ENCODE measurements around the gene TMEM95. TPM values are rescaled to one million over a fixed set of nuclear protein-coding genes. Genes with fewer than 3 reads are reported as not detected.
A peak's percentile ranks its signal among the peaks of the same experiment; 100 is the strongest.

The TMEM95 gene
- total and polyA plus RNA-seq, 2 donors from 2014 or later, result not detected

DNA sequence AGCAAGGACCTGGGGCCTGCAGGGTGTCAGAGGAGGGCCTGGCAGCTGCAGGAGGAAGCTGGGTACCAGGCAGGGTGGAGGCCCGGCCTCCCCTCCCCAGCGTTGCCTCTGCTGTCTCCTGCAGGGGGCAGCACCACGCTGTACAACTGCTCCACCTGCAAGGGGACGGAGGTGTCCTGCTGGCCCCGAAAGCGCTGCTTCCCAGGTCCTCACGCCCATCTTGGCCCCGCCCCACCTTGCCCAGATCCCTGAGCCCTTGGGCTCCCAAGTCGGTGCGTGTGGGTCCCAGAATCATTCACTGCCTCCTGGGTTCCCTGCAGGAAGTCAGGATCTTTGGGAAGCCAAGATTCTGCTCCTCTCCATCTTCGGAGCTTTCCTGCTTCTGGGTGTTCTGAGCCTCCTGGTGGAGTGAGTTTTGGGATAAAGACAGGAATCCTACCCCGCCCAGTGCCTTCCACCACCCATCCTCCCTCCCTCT, 1.2 kb downstream of the TMEM95 start:
- H3K27ac ChIP-seq (ENCODE audit: low read depth in 2 of 2, low read length in 2 of 2), result no peak overlapping the region
- intact Hi-C loops (cut with DNase I), result no loop called here
- H3K4me1 ChIP-seq (ENCODE audit: control insufficient read depth in 2 of 3, insufficient read depth in 2 of 3, low read depth in 1 of 3, low read length in 3 of 3), result peaks cover 0 to 18% (median 9%) of the 10 kb centered on the region in 3 donors
- no peaks in the 10 kb centered on the region for H3K27me3 ChIP-seq (ENCODE audit: control insufficient read depth, insufficient read depth, low read length)
- no peaks in the 10 kb centered on the region for H3K36me3 ChIP-seq (ENCODE audit: control insufficient read depth in 2 of 3, insufficient read depth in 3 of 3, low read length in 3 of 3)
- peak overlapping the region in 1 of 3 donors; percentile 9 for H3K9ac ChIP-seq (ENCODE audit: low read length in 3 of 3)
- no peaks in the 10 kb centered on the region for H3K9me3 ChIP-seq (ENCODE audit: control insufficient read depth in 2 of 3, insufficient read depth in 1 of 3, low read length in 3 of 3)
- DNase-seq (peak; percentile 75 to 91 (median 88)), FAIRE-seq (no peak)
- TF ChIP-seq CTCF (IDR thresholded peaks at IDR 0.05; ENCODE audit: borderline replicate concordance, extremely low read depth, insufficient read depth), result peak; percentile 91
- no peak overlapping the region for H3K4me3 ChIP-seq (ENCODE audit: low read length in 3 of 3)

GRCh38 chr17:7356756-7357155, 1.8 kb downstream of the TMEM95 start:
- no peak overlapping the region for H3K27ac ChIP-seq (ENCODE audit: low read depth in 2 of 2, low read length in 2 of 2)
- FAIRE-seq, result no peak
- H3K4me1 ChIP-seq (ENCODE audit: control insufficient read depth in 2 of 3, insufficient read depth in 2 of 3, low read depth in 1 of 3, low read length in 3 of 3), result peaks cover 0 to 17% (median 9%) of the 10 kb centered on the region in 3 donors
- no peaks in the 10 kb centered on the region for H3K36me3 ChIP-seq (ENCODE audit: control insufficient read depth in 2 of 3, insufficient read depth in 3 of 3, low read length in 3 of 3)
- H3K9ac ChIP-seq (ENCODE audit: low read length in 3 of 3), result no peak overlapping the region
- intact Hi-C loops (cut with DNase I), result no loop called here
- no peaks in the 10 kb centered on the region for H3K9me3 ChIP-seq (ENCODE audit: control insufficient read depth in 2 of 3, insufficient read depth in 1 of 3, low read length in 3 of 3)
- no peak overlapping the region for H3K4me3 ChIP-seq (ENCODE audit: low read length in 3 of 3)
- H3K27me3 ChIP-seq (ENCODE audit: control insufficient read depth, insufficient read depth, low read length), result no peaks in the 10 kb centered on the region
- no peak for DNase-seq
- TF ChIP-seq CTCF (IDR thresholded peaks at IDR 0.05; ENCODE audit: borderline replicate concordance, extremely low read depth, insufficient read depth), result no peak

DNA sequence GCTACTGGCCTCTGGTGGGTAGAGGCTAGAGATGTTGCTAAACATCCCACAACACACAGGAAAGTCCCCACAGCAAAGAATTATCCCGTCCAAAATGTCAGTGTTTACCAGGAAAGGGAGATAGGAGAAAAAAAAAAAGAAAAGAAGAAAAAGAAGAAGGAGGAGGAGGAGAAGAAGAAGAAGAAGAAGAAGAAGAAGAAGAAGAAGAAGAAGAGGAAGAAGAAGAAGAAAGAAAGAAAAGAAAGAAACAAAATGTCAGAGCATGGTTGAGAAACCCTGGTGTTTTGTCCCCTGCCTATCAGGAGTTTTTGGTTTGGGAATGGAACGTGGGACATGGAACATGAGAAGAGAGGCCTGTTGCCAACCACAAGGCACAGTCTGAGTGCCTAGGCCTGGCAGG, 2.4 kb downstream of the TMEM95 start:
- Histone ChIP-seq H3K9ac (ENCODE audit: low read length in 3 of 3) (no peak overlapping the region), H3K27ac (ENCODE audit: low read depth in 2 of 2, low read length in 2 of 2) (no peak overlapping the region)
- no peak for TF ChIP-seq CTCF (IDR thresholded peaks at IDR 0.05; ENCODE audit: borderline replicate concordance, extremely low read depth, insufficient read depth)

GRCh38 chr17:7361906-7362305, 7.0 kb downstream of the TMEM95 start:
- no peak overlapping the region for H3K4me3 ChIP-seq (ENCODE audit: low read length in 3 of 3)
- no peaks in the 10 kb centered on the region for H3K9me3 ChIP-seq (ENCODE audit: control insufficient read depth in 2 of 3, insufficient read depth in 1 of 3, low read length in 3 of 3)
- no peak overlapping the region for H3K9ac ChIP-seq (ENCODE audit: low read length in 3 of 3)
- no peak for TF ChIP-seq CTCF (IDR thresholded peaks at IDR 0.05; ENCODE audit: borderline replicate concordance, extremely low read depth, insufficient read depth)
- intact Hi-C loops (cut with DNase I), result no loop called here
- no peaks in the 10 kb centered on the region for H3K36me3 ChIP-seq (ENCODE audit: control insufficient read depth in 2 of 3, insufficient read depth in 3 of 3, low read length in 3 of 3)
- H3K27ac ChIP-seq (ENCODE audit: low read depth in 2 of 2, low read length in 2 of 2), result no peak overlapping the region
- FAIRE-seq (no peak), DNase-seq (no peak)
- H3K27me3 ChIP-seq (ENCODE audit: control insufficient read depth, insufficient read depth, low read length), result no peaks in the 10 kb centered on the region
- H3K4me1 ChIP-seq (ENCODE audit: control insufficient read depth in 2 of 3, insufficient read depth in 2 of 3, low read depth in 1 of 3, low read length in 3 of 3), result no peaks in the 10 kb centered on the region

More for the DNA sequence above, 2.4 kb downstream of the TMEM95 start:
- Histone ChIP-seq H3K4me3 (ENCODE audit: low read length in 3 of 3) (no peak overlapping the region), H3K9me3 (ENCODE audit: control insufficient read depth in 2 of 3, insufficient read depth in 1 of 3, low read length in 3 of 3) (no peaks in the 10 kb centered on the region), H3K27me3 (ENCODE audit: control insufficient read depth, insufficient read depth, low read length) (no peaks in the 10 kb centered on the region), H3K36me3 (ENCODE audit: control insufficient read depth in 2 of 3, insufficient read depth in 3 of 3, low read length in 3 of 3) (no peaks in the 10 kb centered on the region), H3K4me1 (ENCODE audit: control insufficient read depth in 2 of 3, insufficient read depth in 2 of 3, low read depth in 1 of 3, low read length in 3 of 3) (peaks cover 0 to 16% (median 8%) of the 10 kb centered on the region in 3 donors)
- no peak for DNase-seq
- intact Hi-C loops (cut with DNase I), result no loop called here
- FAIRE-seq, result no peak

Data from kidney (tissue), 14 donors.